ENCODE data around the gene POMP.
A peak's percentile ranks its signal among the peaks of the same experiment; 100 is the strongest.

Gene POMP

DNA sequence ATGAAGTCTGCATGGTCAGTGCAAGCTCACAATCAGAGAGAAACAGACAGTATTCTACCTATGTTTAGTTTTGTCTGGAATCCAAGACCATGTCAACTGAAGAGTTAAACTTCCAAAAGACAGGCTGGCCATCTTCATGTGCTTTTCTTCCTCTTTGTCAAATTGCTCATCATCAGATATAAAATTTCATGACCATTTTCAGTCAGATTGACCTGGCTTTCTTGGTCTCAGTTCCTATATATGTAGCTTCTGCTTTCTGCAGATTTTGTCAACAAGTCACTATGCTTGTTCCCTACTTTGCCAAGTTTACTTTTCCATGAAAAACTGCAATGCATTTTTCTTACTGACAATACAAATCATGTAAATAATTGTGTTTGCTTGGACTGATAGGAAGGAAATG lies 46.0 kb downstream of the POMP start:
- in situ Hi-C loops (cut with MboI; ENCODE audit: low pct_unique_long_range_greater_than_20kb, low sequenced_read_pairs, unreplicated experiment): no loop called here
- no peak for DNase-seq (ENCODE audit: low spot score)
- TF ChIP-seq, protein P1, sequence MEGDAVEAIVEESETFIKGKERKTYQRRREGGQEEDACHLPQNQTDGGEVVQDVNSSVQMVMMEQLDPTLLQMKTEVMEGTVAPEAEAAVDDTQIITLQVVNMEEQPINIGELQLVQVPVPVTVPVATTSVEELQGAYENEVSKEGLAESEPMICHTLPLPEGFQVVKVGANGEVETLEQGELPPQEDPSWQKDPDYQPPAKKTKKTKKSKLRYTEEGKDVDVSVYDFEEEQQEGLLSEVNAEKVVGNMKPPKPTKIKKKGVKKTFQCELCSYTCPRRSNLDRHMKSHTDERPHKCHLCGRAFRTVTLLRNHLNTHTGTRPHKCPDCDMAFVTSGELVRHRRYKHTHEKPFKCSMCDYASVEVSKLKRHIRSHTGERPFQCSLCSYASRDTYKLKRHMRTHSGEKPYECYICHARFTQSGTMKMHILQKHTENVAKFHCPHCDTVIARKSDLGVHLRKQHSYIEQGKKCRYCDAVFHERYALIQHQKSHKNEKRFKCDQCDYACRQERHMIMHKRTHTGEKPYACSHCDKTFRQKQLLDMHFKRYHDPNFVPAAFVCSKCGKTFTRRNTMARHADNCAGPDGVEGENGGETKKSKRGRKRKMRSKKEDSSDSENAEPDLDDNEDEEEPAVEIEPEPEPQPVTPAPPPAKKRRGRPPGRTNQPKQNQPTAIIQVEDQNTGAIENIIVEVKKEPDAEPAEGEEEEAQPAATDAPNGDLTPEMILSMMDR (IDR thresholded peaks at IDR 0.05; ENCODE audit: extremely low read depth, insufficient read depth, missing control alignments): no peak

DNA sequence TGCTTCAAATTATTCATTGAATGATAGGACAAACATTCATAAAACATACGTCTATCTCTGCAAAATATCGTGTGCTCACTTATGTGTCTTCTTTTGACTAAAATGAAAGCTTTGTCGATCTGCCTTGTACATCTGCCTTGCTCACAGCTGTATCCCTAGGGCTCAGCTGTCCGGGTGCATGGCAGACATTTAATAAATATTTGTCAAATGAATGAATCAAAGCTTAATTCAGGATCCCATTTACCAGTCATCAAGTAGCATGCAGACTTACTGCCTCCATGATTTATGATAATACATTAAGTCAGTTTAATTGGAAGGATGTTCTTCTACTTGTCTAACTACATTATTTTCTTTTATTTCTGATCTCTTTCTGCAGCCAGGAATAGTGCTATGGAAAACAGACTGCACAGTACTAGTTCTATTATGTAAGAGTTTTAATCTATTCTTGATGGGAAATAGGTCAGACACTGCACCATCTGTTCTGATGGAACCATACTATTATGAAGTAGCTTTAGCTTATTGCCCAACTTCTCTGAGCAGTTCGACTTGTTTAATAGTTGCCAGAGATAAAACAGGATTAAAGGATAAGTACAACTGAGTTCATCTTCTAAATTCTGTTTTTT lies 46.6 kb downstream of the POMP start:
- TF ChIP-seq, protein P1 (IDR thresholded peaks at IDR 0.05; ENCODE audit: extremely low read depth, insufficient read depth, missing control alignments): no peak
- DNase-seq (ENCODE audit: low spot score): no peak
- in situ Hi-C loops (cut with MboI; ENCODE audit: low pct_unique_long_range_greater_than_20kb, low sequenced_read_pairs, unreplicated experiment): no loop called here

DNA sequence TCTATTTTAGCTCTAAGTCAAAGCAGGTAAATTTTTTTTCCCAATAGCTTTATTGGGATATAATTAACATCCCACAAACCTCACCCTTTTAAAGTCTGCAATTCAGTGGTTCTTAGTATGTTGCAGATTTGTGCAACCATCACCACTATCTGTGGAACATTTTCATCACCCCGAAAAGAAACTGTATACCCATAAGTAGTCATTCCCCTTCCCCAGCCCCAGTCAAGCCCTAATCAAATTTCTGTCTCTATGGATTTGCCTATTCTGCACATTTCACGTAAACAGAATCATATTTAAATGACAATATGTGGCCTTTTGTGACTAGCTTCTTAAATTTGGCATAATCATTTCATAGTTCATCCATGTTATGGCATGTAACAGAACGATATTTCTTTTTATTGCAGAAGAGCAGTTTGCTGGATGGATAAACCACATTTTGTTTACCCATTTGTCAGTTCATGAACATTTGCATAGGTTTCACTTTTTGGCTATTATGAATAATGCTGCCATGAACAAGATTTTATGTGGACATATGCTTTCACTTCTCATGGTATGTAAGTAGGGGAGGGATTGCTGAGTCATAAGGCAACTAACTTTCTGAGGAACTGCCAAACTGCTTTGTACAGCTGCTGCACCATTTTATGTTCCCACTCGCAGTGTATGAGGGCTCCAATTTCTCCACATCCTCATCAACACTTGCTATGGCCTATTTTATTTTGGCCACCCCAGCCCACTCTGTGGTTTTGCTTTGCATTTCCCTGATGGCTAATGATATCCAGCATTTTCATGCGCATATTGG lies 48.9 kb downstream of the POMP start:
- peak; percentile 52 for DNase-seq (ENCODE audit: low spot score)
- TF ChIP-seq, protein P1 (IDR thresholded peaks at IDR 0.05; ENCODE audit: extremely low read depth, insufficient read depth, missing control alignments): no peak
- in situ Hi-C loops (cut with MboI; ENCODE audit: low pct_unique_long_range_greater_than_20kb, low sequenced_read_pairs, unreplicated experiment): no loop called here

DNA sequence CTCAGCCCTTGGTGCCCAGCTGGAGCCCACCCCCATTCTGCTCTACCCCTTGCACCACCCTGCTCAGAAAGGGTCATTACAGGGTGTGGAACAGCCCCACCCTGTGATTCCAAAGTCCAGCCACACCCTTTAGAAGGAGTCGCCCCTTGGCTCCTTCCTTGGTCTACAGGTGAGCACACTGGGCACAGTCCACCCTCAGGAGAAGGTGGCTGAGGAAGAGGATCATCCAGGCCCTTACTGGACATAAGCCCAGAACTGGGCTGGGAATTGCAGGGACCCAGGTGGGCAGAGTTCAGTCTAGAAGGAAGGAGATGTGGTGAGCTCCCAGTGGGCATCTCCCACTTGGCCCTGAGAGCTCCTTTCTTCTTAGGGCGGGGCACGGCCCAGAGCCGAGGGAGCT lies 51.2 kb downstream of the POMP start:
- in situ Hi-C loops (cut with MboI; ENCODE audit: low pct_unique_long_range_greater_than_20kb, low sequenced_read_pairs, unreplicated experiment): no loop called here
- TF ChIP-seq, protein P1 (IDR thresholded peaks at IDR 0.05; ENCODE audit: extremely low read depth, insufficient read depth, missing control alignments): no peak
- DNase-seq (ENCODE audit: low spot score): no peak

DNA sequence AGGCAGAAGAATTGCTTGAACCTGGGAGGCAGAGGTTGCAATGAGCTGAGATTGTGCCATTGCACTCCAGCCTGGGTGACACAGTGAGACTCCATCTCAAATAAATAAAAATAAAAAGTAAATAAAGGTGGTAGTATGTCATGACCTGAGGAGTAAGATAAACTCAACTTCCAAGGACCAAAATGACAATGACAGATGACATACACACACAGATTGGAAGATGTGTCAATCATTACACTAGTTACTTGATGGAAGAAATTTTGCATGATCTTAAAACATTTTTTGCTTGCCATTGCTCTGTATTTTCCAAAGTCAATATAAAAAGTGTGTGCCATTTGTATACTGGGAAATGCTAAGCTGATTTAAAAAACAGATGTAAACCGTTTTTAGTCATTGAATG lies 55.7 kb downstream of the POMP start:
- in situ Hi-C loops (cut with MboI; ENCODE audit: low pct_unique_long_range_greater_than_20kb, low sequenced_read_pairs, unreplicated experiment): no loop called here
- no peak for DNase-seq (ENCODE audit: low spot score)
- TF ChIP-seq, protein P1 (IDR thresholded peaks at IDR 0.05; ENCODE audit: extremely low read depth, insufficient read depth, missing control alignments): no peak

DNA sequence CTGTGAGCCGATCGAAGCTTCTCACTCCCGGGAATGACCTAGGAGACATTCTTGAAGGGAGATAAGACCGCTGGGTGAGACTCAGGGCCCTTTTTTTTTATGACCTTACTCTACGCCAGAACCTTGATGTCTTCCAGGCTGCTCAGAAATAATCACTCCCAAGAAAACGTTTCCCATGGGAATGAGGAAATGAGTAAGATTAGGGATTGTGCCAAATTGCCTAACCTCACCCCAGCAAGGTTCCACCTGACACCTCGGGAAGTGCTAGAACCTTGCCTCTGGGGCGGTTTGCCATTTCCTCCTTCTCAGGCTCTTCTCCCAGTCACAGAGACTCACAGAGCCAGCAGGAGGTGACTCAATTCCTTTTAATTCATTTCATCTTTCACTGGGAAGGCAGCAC lies 57.6 kb downstream of the POMP start:
- DNase-seq (ENCODE audit: low spot score): no peak
- TF ChIP-seq, protein P1 (IDR thresholded peaks at IDR 0.05; ENCODE audit: extremely low read depth, insufficient read depth, missing control alignments): no peak

More for the DNA sequence above, 57.6 kb downstream of the POMP start:
- in situ Hi-C loops (cut with MboI; ENCODE audit: low pct_unique_long_range_greater_than_20kb, low sequenced_read_pairs, unreplicated experiment): no loop called here

All from GM13977 (cell line).